HT1080 (cell line): ENCODE results near the gene DTL. TPM values are rescaled to one million over a fixed set of nuclear protein-coding genes. Genes with fewer than 3 reads are reported as not detected.

Experiments used
- DNase-seq: peaks from one replicate; pipeline ENCODE4 v3.0.0-alpha.2; 2015; ENCODE audit warnings: low read depth
- total RNA-seq: library from RNA; depleted of rRNA; stranded (reverse); fragments of >200 nt; shearing (Covaris generic); gene quantifications from 2 replicates; pipeline ENCODE4 v1.2.3, GENCODE V29; 2014

DTL gene
- total RNA-seq, 1 experiment from 2014 or later = 55.8 TPM

GRCh38 chr1:212035835-212036605 lies 472 bp downstream of the DTL start:
- no peak for DNase-seq

GRCh38 chr1:212037900-212038299 lies 2.4 kb downstream of the DTL start:
- peak; percentile 25 for DNase-seq

GRCh38 chr1:212039622-212040021 lies 4.1 kb downstream of the DTL start:
- DNase-seq = no peak

GRCh38 chr1:212040629-212041412 lies 5.3 kb downstream of the DTL start:
- DNase-seq = peak; percentile 51

- no peak for DNase-seq
These were observed 6.9 kb downstream of the DTL start for GRCh38 chr1:212042436-212042835.

GRCh38 chr1:212044851-212045250 lies 9.3 kb downstream of the DTL start:
- DNase-seq = no peak

- no peak for DNase-seq
These were observed 10.4 kb downstream of the DTL start for GRCh38 chr1:212045981-212046380.

- DNase-seq = no peak
These were observed 18.4 kb downstream of the DTL start for GRCh38 chr1:212053993-212054392.

GRCh38 chr1:212055333-212055732 lies 19.8 kb downstream of the DTL start:
- no peak for DNase-seq

- peak; percentile 23 for DNase-seq
These were observed 25.3 kb downstream of the DTL start for GRCh38 chr1:212060632-212061472.

GRCh38 chr1:212062832-212063438 lies 27.4 kb downstream of the DTL start:
- DNase-seq = peak; percentile 16

GRCh38 chr1:212067787-212068186 lies 32.2 kb downstream of the DTL start:
- DNase-seq = no peak

- DNase-seq = peak; percentile 16
These were observed 35.3 kb downstream of the DTL start for GRCh38 chr1:212070720-212071302.

GRCh38 chr1:212072047-212072446 lies 36.5 kb downstream of the DTL start:
- DNase-seq = no peak

- no peak for DNase-seq
These were observed 37.9 kb downstream of the DTL start for GRCh38 chr1:212073490-212073889.

GRCh38 chr1:212074313-212074712 lies 38.8 kb downstream of the DTL start:
- DNase-seq = no peak

GRCh38 chr1:212074856-212075255 lies 39.3 kb downstream of the DTL start:
- DNase-seq = no peak

GRCh38 chr1:212077028-212077427 lies 41.5 kb downstream of the DTL start:
- no peak for DNase-seq

GRCh38 chr1:212078826-212079225 lies 43.3 kb downstream of the DTL start:
- no peak for DNase-seq

GRCh38 chr1:212082765-212083406 lies 47.3 kb downstream of the DTL start:
- no peak for DNase-seq
